CD8-positive, alpha-beta memory T cell (primary cell): ENCODE measurements around the gene FOLH1. TPM values are rescaled to one million over a fixed set of nuclear protein-coding genes. Genes with fewer than 3 reads are reported as not detected.
"Not testable (repeated sequence)": the region's sequence is repeated elsewhere in the genome, so short reads cannot be mapped to it uniquely, and the experiment has no call there.

Source experiments
- CTCF ChIA-PET: fragments of 350-600 bp; sonication (Branson Sonifier 250); formaldehyde crosslinking; loops from one replicate; lab custom pipeline; 2021; ENCODE audit warnings: antibody characterized with exemption; lab: Charles Lee
- POLR2A ChIA-PET: fragments of 350-600 bp; sonication (Branson Sonifier 250); formaldehyde crosslinking; loops from one replicate; lab custom pipeline; 2021; ENCODE audit warnings: antibody characterized with exemption; lab: Charles Lee
- DNase-seq, 5 donors: peaks; one replicate each; pipeline versions ENCODE4 v3.0.0 to v3.0.0-alpha.2; 2020 to 2022; ENCODE audit warnings: mixed read lengths in 1 of 5
- H3K27ac ChIP-seq: one replicate; pipeline ENCODE4 v1.7.0; 2013; ENCODE audit warnings: low read depth, mild to moderate bottlenecking, low read length, moderate library complexity
- H3K27me3 ChIP-seq: 2 replicates; pipeline ENCODE4 v1.7.0; 2013; ENCODE audit warnings: low read length, mild to moderate bottlenecking; ENCODE audit not compliant: insufficient read depth, poor library complexity, severe bottlenecking
- H3K36me3 ChIP-seq: 2 replicates; pipeline ENCODE4 v1.7.0; 2013; ENCODE audit warnings: mild to moderate bottlenecking, low read length, moderate library complexity; ENCODE audit not compliant: insufficient read depth
- H3K4me1 ChIP-seq: 2 replicates; pipeline ENCODE4 v1.7.0; 2013; ENCODE audit warnings: mild to moderate bottlenecking, low read length, moderate library complexity; ENCODE audit not compliant: insufficient read depth
- H3K4me3 ChIP-seq: 2 replicates; pipeline ENCODE4 v1.7.0; 2013; ENCODE audit warnings: mild to moderate bottlenecking, low read length
- H3K9me3 ChIP-seq: 2 replicates; pipeline ENCODE4 v1.7.0; 2013; ENCODE audit warnings: mild to moderate bottlenecking, low read length
- H3K27ac Mint-ChIP-seq, 8 donors: one replicate each; pipeline ENCODE4 v1.8.0; 2020 to 2021; ENCODE audit warnings: mixed read lengths in 8 of 8, mild to moderate bottlenecking in 6 of 8, inconsistent platforms in 3 of 8, moderate library complexity in 3 of 8
- H3K27me3 Mint-ChIP-seq, 2 donors: one replicate each; pipeline ENCODE4 v1.8.0; 2020 to 2021; ENCODE audit warnings: mixed read lengths in 2 of 2, mild to moderate bottlenecking in 1 of 2, moderate library complexity in 1 of 2
- H3K36me3 Mint-ChIP-seq, 3 donors: one replicate each; pipeline ENCODE4 v1.8.0; 2020 to 2021; ENCODE audit warnings: mixed read lengths in 3 of 3, inconsistent platforms in 1 of 3, mild to moderate bottlenecking in 1 of 3
- H3K4me1 Mint-ChIP-seq, 3 donors: one replicate each; pipeline ENCODE4 v1.8.0; 2020 to 2021; ENCODE audit warnings: mixed read lengths in 3 of 3, inconsistent platforms in 1 of 3, mild to moderate bottlenecking in 1 of 3
- H3K4me3 Mint-ChIP-seq, 7 donors: one replicate each; pipeline ENCODE4 v1.8.0; 2020 to 2021; ENCODE audit warnings: mixed read lengths in 7 of 7, mild to moderate bottlenecking in 6 of 7, moderate library complexity in 4 of 7, inconsistent platforms in 2 of 7
- H3K9me3 Mint-ChIP-seq, 5 donors: one replicate each; pipeline ENCODE4 v1.8.0; 2020 to 2022; ENCODE audit warnings: mixed read lengths in 5 of 5, mild to moderate bottlenecking in 3 of 5, moderate library complexity in 2 of 5, inconsistent platforms in 1 of 5
- polyA plus RNA-seq: library from polyadenylated mRNA; unstranded; fragments of 300-500 nt; fragmentation: Illumina TruSeq; gene quantifications from one replicate; pipeline ENCODE4 v1.2.3, GENCODE V29; 2021
- total RNA-seq, 2 experiments: library from RNA; stranded (reverse); gene quantifications; one replicate each; pipeline ENCODE4 v1.2.3, GENCODE V29; 2021

The FOLH1 gene
- total and polyA plus RNA-seq, 3 experiments from 2014 or later, result not detected

- CTCF ChIA-PET, DNase-seq, H3K4me1 Mint-ChIP-seq, H3K27me3 ChIP-seq, H3K36me3 Mint-ChIP-seq, H3K9me3 ChIP-seq, H3K4me1 ChIP-seq, H3K27ac Mint-ChIP-seq, POLR2A ChIA-PET, H3K9me3 Mint-ChIP-seq, H3K27ac ChIP-seq, H3K4me3 Mint-ChIP-seq, H3K27me3 Mint-ChIP-seq, H3K4me3 ChIP-seq, H3K36me3 ChIP-seq: not testable (repeated sequence)
These were observed 36.8 kb downstream of the FOLH1 start for GRCh38 chr11:49171613-49172012.

GRCh38 chr11:49169579-49169978, 38.8 kb downstream of the FOLH1 start:
- H3K4me1 Mint-ChIP-seq, CTCF ChIA-PET, POLR2A ChIA-PET: not testable (repeated sequence)

GRCh38 chr11:49168992-49169391, 39.4 kb downstream of the FOLH1 start:
- H3K4me1 Mint-ChIP-seq, CTCF ChIA-PET, H3K27me3 ChIP-seq, H3K4me1 ChIP-seq, DNase-seq, POLR2A ChIA-PET, H3K36me3 Mint-ChIP-seq, H3K36me3 ChIP-seq, H3K27me3 Mint-ChIP-seq, H3K27ac ChIP-seq, H3K9me3 ChIP-seq, H3K4me3 ChIP-seq, H3K4me3 Mint-ChIP-seq: not testable (repeated sequence)
- Mint-ChIP-seq H3K9me3 (peaks cover 2 to 11% (median 3%) of the 10 kb centered on the region in 5 donors), H3K27ac (peak overlapping the region in 1 of 8 donors; percentile 12)

More at GRCh38 chr11:49169579-49169978, 38.8 kb downstream of the FOLH1 start:
- H3K9me3 ChIP-seq, H3K4me1 ChIP-seq, H3K9me3 Mint-ChIP-seq, H3K27me3 Mint-ChIP-seq, DNase-seq, H3K27ac Mint-ChIP-seq, H3K4me3 ChIP-seq, H3K4me3 Mint-ChIP-seq, H3K27ac ChIP-seq, H3K27me3 ChIP-seq, H3K36me3 ChIP-seq, H3K36me3 Mint-ChIP-seq: not testable (repeated sequence)

DNA sequence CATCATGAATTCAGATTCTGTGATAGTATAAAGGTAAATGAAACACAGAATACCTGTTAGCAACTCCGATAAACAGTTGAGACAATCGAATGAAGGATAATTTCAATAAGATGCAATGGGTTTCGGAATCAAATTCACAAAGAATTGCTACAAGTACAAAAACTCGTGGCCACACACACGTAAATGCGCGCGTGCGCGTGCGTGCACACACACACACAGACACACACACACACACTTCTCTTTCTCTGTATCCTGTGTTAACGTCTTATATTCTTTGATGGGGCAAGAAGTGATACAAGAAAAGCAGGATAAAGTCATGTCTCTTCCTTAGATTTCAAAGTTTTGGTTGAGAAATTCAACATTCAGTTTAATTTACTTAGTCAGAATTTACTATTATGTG, 57.2 kb downstream of the FOLH1 start:
- Histone ChIP-seq H3K27ac (no peak overlapping the region), H3K36me3 (no peaks in the 10 kb centered on the region), H3K9me3 (no peaks in the 10 kb centered on the region), H3K4me1 (no peaks in the 10 kb centered on the region), H3K4me3 (no peak overlapping the region), H3K27me3 (no peaks in the 10 kb centered on the region)
- no peak for DNase-seq
- Mint-ChIP-seq H3K27ac (no peak overlapping the region), H3K4me3 (no peak overlapping the region), H3K27me3 (no peaks in the 10 kb centered on the region), H3K36me3 (no peaks in the 10 kb centered on the region), H3K4me1 (no peaks in the 10 kb centered on the region), H3K9me3 (peaks cover 0 to 12% (median 0%) of the 10 kb centered on the region in 5 donors)
- POLR2A ChIA-PET, result no interaction called here
- CTCF ChIA-PET, result no interaction called here

DNA sequence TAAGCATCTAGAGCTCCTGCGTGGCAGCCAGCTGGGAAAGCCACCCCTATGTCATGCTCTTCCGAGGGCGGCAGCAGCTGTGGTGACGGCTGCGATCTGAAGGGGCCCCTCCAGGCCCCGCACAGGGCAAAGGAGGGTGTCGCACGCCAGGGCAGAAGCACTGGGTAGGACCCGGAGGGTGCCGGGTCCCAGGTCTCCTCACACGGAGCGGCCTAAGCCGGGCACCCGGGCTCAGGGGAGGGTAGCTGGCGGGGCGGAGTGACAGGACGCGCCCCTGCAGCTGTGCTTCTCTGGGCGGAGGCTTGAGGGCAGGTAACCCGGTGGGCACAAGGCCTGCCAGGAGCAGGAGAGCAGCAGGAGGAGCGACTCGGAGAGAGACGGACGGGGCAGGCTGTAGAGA, 106.0 kb downstream of the FOLH1 start:
- H3K9me3 Mint-ChIP-seq, H3K36me3 ChIP-seq, H3K27ac Mint-ChIP-seq, H3K27ac ChIP-seq, H3K27me3 Mint-ChIP-seq, H3K36me3 Mint-ChIP-seq, H3K4me3 Mint-ChIP-seq, H3K4me1 Mint-ChIP-seq, H3K27me3 ChIP-seq, H3K9me3 ChIP-seq, POLR2A ChIA-PET, DNase-seq, H3K4me1 ChIP-seq, H3K4me3 ChIP-seq, CTCF ChIA-PET: not testable (repeated sequence)

Other genes with a start within 250 kb of the FOLH1 start
- not detected for gene TRIM51G, start 224.7 kb downstream of the FOLH1 start, total RNA-seq
- gene TRIM51G, start 224.7 kb downstream of the FOLH1 start, polyA plus RNA-seq, result not detected
- gene TRIM49B, start 179.8 kb downstream of the FOLH1 start, total RNA-seq, result not detected
- not detected for gene TRIM49B, start 179.8 kb downstream of the FOLH1 start, polyA plus RNA-seq
- not detected for gene TRIM64C, start 149.5 kb downstream of the FOLH1 start, total RNA-seq
- gene TRIM64C, start 149.5 kb downstream of the FOLH1 start, polyA plus RNA-seq, result not detected